ENCODE data around the gene USP3. TPM values are rescaled to one million over a fixed set of nuclear protein-coding genes. Genes with fewer than 3 reads are reported as not detected.

Gene USP3
- total and polyA plus RNA-seq, 2 donors (not counting 3 experiments of a cell fraction or from before 2014, with no cell fraction given) = 18.8 to 52.4 TPM

- Histone ChIP-seq H2AFZ (ENCODE audit: low read depth, low read length) (no peak overlapping the region), H3K9ac (replicated peaks; ENCODE audit: extremely low read depth, insufficient read depth, low read length) (no peak overlapping the region), H3K4me2 (ENCODE audit: insufficient read depth, low read length) (no peak overlapping the region), H3K36me3 (ENCODE audit: control insufficient read depth in 2 of 2, extremely low read depth in 1 of 2, insufficient read depth in 2 of 2, low read length in 2 of 2) (no peaks in the 10 kb centered on the region), H4K20me1 (replicated peaks; ENCODE audit: control insufficient read depth, extremely low read depth, insufficient read depth, low read length) (no peaks in the 10 kb centered on the region), H3K79me2 (ENCODE audit: control insufficient read depth, insufficient read depth, low read length) (no peaks in the 10 kb centered on the region), H3K4me3 (replicated peaks in 1 of 3; ENCODE audit: insufficient read depth in 1 of 3, low read depth in 1 of 3, low read length in 3 of 3) (no peak overlapping the region), H3K9me1 (replicated peaks; ENCODE audit: control insufficient read depth, extremely low read depth, insufficient read depth, low read length) (no peaks in the 10 kb centered on the region), H3K27me3 (ENCODE audit: control insufficient read depth in 2 of 2, insufficient read depth in 2 of 2, low read length in 2 of 2) (peaks cover 0 to 2% of the 10 kb centered on the region in 2 experiments), H3K9me3 (replicated peaks; ENCODE audit: control insufficient read depth, insufficient read depth, low read length) (no peaks in the 10 kb centered on the region), H3K4me1 (ENCODE audit: control insufficient read depth, extremely low read depth, insufficient read depth, low read length) (peaks cover 13% of the 10 kb centered on the region), H3K27ac (ENCODE audit: insufficient read depth, low read depth, low read length) (no peak overlapping the region)
- CTCF ChIA-PET = interaction anchor here (1.1 to 2.7 kb wide), 7 partner anchors 15 to 111 kb away, joined by 3 to 76 read pairs (median 11); partner anchors contain the start of gene USP3
- TF ChIP-seq MAX (IDR thresholded peaks at IDR 0.05; ENCODE audit: insufficient read depth, insufficient read length) (no peak), GATA2 (IDR thresholded peaks at IDR 0.05; ENCODE audit: insufficient read depth, insufficient read length, low read depth, low read length) (no peak), EZH2 (IDR thresholded peaks at IDR 0.05; ENCODE audit: borderline replicate concordance, low read depth, low read length, severe bottlenecking) (no peak), POLR2AphosphoS5 (IDR thresholded peaks at IDR 0.05; ENCODE audit: insufficient read depth, low read depth, low read length) (no peak), MYC (IDR thresholded peaks at IDR 0.05; ENCODE audit: low read depth, low read length) (no peak), POLR2A (IDR thresholded peaks at IDR 0.05; ENCODE audit: low read depth, low read length) (no peak), CTCF (IDR thresholded peaks at IDR 0.05; ENCODE audit: extremely low read depth in 1 of 2, insufficient read depth in 1 of 2, low read depth in 1 of 2, low read length in 2 of 2) (no peak), FOS (IDR thresholded peaks at IDR 0.05; ENCODE audit: borderline replicate concordance, insufficient read depth, low read length) (no peak), JUN (IDR thresholded peaks at IDR 0.05; ENCODE audit: borderline replicate concordance, insufficient read depth, insufficient read length, low read depth) (no peak)
- no TSS peak for BruUV-seq (replicated peaks)
- FAIRE-seq (no peak), DNase-seq (ENCODE audit: low read depth, low spot score) (no peak)
- dilution Hi-C loops (cut with MboI; ENCODE audit: extremely low pct_ligation_motif_present, low sequenced_read_pairs) = no loop called here
- POLR2A ChIA-PET = no interaction called here
- intact Hi-C loops (cut with micrococcal nuclease) = no loop called here
Measured at GRCh38 chr15:63488398-63488960, 15.9 kb upstream of the USP3 start.

Measured in endothelial cell of umbilical vein (primary cell).